ENCODE results near the gene TRIM14.

TRIM14 gene

DNA sequence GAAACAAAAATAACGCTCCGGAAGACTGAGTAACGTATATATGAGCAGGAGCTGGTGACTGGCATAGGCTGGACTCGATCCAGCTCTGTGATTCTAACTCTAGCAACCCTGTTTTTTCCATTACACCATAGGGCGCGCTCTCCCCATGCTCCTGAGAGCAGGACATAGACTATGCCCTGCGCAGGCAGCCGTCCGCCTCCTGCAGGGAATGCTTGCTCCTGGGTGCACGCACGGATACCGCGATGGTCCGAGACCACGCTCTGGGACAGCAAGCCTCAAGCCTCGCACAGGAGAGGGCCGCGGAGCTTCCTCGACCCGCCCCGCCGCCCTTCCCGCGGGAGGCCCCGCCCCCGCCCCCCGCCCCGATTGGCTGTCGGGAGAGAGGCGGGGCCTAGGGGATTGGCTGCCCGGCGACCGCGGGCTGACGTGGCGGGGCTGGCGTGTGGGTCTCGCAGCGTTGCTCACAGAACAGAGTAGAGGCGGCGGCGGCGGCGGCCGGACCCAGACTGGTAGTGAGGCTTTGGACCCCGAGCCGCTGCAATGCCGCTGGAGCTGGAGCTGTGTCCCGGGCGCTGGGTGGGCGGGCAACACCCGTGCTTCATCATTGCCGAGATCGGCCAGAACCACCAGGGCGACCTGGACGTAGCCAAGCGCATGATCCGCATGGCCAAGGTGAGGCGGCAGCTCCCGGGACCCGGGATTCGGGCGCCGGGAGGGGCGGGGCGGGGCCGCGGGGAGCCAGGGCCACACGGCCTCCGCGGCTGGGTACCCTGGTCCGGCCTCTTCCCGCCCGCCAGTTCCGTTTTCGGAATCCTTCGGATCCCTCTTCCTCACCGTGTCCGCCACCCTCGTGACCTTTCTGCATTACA lies 62.5 kb downstream of the TRIM14 start, which contains the start of gene NANS:
Gene NANS, plus strand, starts transcription at position 464 of the 869 bp plus-strand sequence. Its CDS starts 77 bp downstream, at position 541.
- Histone ChIP-seq H3K9me3 (ENCODE audit: control insufficient read depth, low read depth, low read length) (no peaks in the 10 kb centered on the region), H3K27me3 (ENCODE audit: control insufficient read depth, insufficient read depth, low read length) (no peaks in the 10 kb centered on the region), H3K9ac (ENCODE audit: low read length) (peak within 1 kb of the TSS; percentile 5), H3K36me3 (ENCODE audit: control insufficient read depth, low read depth, low read length) (peaks cover 5% of the 10 kb centered on the region), H3K4me3 (ENCODE audit: low read length) (peak within 1 kb of the TSS; percentile 64), H3K27ac (ENCODE audit: low read length) (no peak within 1 kb of the TSS), H3K4me1 (ENCODE audit: control insufficient read depth, low read depth, low read length) (peaks cover 5% of the 10 kb centered on the region)

DNA sequence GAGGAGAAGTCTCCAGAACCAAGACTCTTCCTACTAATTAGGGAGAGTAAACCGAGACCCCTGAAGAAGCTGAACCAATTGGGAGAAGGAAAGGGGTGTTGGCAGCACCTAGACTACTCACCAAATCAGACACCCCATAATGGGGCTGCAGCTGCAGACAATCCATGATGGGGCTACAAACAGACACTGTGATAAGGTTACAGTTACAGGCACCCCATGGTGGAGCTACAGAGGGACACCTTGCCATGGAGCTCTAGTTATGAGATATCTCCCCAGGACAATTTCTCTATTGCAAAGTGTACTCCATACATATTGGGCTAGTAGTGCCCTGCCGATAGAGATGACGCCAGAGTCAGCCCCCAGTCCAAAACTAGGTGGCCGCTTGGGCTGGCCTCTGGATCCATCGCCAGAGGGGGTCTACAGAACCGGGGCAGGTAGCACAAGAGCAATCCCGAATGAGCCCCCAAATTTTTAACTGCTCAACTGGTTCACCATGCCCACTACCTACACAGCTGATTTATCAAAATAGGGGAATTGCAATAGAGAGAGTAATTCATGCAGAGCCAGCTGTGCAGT lies 64.6 kb downstream of the TRIM14 start:
- H3K27me3 ChIP-seq (ENCODE audit: control insufficient read depth, insufficient read depth, low read length) = no peaks in the 10 kb centered on the region
- H3K9me3 ChIP-seq (ENCODE audit: control insufficient read depth, low read depth, low read length) = no peaks in the 10 kb centered on the region
- no peak overlapping the region for H3K27ac ChIP-seq (ENCODE audit: low read length)

GRCh38 chr9:98050351-98050750 lies 68.7 kb downstream of the TRIM14 start:
- Histone ChIP-seq H3K36me3 (ENCODE audit: control insufficient read depth, low read depth, low read length) (no peaks in the 10 kb centered on the region), H3K9ac (ENCODE audit: low read length) (no peak overlapping the region), H3K4me1 (ENCODE audit: control insufficient read depth, low read depth, low read length) (no peaks in the 10 kb centered on the region)

More for the DNA sequence above, 64.6 kb downstream of the TRIM14 start:
- Histone ChIP-seq H3K4me1 (ENCODE audit: control insufficient read depth, low read depth, low read length) (peaks cover 5% of the 10 kb centered on the region), H3K4me3 (ENCODE audit: low read length) (no peak overlapping the region), H3K36me3 (ENCODE audit: control insufficient read depth, low read depth, low read length) (no peaks in the 10 kb centered on the region), H3K9ac (ENCODE audit: low read length) (no peak overlapping the region)

DNA sequence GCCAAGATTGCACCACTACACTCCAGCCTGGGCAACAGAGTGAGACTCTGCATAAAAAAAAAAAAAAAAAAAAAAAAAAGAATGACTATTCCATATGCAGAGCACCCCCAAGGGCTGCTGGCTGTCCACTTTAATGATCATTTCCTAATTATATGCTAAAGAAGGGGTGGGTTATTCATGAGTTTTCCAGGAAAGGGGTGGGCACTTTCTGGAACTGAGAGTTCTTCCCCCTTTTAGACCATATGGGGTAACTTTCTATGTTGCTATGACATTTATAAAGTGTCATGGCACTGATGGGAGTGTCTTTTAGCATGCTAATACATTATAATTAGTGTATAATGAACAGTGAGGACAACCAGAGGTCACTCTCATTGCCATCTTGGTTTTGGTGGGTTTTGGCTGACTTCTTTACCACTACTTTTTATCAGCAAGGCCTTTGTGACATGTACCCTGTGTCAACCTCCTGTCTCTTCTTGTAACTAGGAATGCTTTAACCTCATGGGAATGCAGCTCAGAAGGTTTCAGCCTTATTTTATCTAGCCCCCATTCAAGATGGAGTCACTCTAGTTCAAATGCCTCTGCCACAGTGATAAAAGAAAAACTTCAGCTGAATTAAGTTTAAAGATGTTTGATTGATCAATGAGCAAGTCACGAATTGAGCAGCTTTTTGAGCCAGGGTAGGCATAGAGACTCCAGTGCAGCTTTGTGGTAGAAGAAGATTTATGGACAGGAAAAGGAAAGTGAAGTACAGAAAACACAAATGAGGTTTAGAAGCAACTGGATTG lies 69.5 kb downstream of the TRIM14 start:
- no peaks in the 10 kb centered on the region for H3K27me3 ChIP-seq (ENCODE audit: control insufficient read depth, insufficient read depth, low read length)
- H3K9ac ChIP-seq (ENCODE audit: low read length) = no peak overlapping the region
- H3K4me3 ChIP-seq (ENCODE audit: low read length) = no peak overlapping the region
- no peak overlapping the region for H3K27ac ChIP-seq (ENCODE audit: low read length)
- H3K4me1 ChIP-seq (ENCODE audit: control insufficient read depth, low read depth, low read length) = no peaks in the 10 kb centered on the region
- no peaks in the 10 kb centered on the region for H3K36me3 ChIP-seq (ENCODE audit: control insufficient read depth, low read depth, low read length)
- H3K9me3 ChIP-seq (ENCODE audit: control insufficient read depth, low read depth, low read length) = no peaks in the 10 kb centered on the region

More at GRCh38 chr9:98050351-98050750, 68.7 kb downstream of the TRIM14 start:
- Histone ChIP-seq H3K9me3 (ENCODE audit: control insufficient read depth, low read depth, low read length) (no peaks in the 10 kb centered on the region), H3K27me3 (ENCODE audit: control insufficient read depth, insufficient read depth, low read length) (no peaks in the 10 kb centered on the region), H3K27ac (ENCODE audit: low read length) (no peak overlapping the region), H3K4me3 (ENCODE audit: low read length) (no peak overlapping the region)

DNA sequence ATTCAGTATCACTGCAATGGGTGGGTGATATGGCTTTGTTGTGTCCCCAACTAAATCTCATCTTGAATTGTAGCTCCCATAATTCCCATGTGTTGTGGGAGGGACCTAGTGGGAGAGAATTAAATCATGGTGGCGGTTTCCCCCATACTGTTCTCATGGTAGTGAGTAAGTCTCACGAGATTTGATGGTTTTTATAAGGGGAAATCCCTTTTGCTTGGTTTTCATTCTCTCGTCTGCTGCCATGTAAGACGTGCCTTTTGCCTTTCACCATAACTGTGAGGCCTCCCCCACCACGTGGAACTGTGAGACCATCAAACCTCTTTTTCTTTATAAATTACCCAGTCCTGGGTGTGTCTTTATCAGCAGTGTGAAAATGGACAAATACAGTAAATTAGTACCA lies 72.0 kb downstream of the TRIM14 start:
- no peak overlapping the region for H3K27ac ChIP-seq (ENCODE audit: low read length)
- H3K4me3 ChIP-seq (ENCODE audit: low read length) = no peak overlapping the region
- no peak overlapping the region for H3K9ac ChIP-seq (ENCODE audit: low read length)
- H3K36me3 ChIP-seq (ENCODE audit: control insufficient read depth, low read depth, low read length) = no peaks in the 10 kb centered on the region
- H3K4me1 ChIP-seq (ENCODE audit: control insufficient read depth, low read depth, low read length) = no peaks in the 10 kb centered on the region
- no peaks in the 10 kb centered on the region for H3K9me3 ChIP-seq (ENCODE audit: control insufficient read depth, low read depth, low read length)
- H3K27me3 ChIP-seq (ENCODE audit: control insufficient read depth, insufficient read depth, low read length) = no peaks in the 10 kb centered on the region

DNA sequence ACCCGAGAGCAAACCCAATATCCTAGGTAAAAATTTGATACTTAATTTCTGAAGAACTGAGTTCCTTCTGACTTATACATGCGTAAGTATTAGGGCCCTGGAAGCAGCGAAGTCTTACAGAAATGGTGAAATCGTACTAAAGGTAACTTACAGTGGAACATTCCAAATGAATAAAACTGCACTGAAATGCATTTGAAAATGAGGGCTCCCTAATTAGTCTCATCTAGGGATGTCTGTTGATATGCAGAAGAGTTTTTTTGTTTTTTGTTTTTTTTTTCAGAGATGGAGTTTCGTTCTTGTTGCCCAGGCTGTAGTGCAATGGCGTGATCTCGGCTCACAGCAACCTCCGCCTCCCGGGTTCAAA lies 72.9 kb downstream of the TRIM14 start:
- no peaks in the 10 kb centered on the region for H3K4me1 ChIP-seq (ENCODE audit: control insufficient read depth, low read depth, low read length)
- no peaks in the 10 kb centered on the region for H3K9me3 ChIP-seq (ENCODE audit: control insufficient read depth, low read depth, low read length)
- H3K36me3 ChIP-seq (ENCODE audit: control insufficient read depth, low read depth, low read length) = no peaks in the 10 kb centered on the region
- no peak overlapping the region for H3K4me3 ChIP-seq (ENCODE audit: low read length)
- no peak overlapping the region for H3K9ac ChIP-seq (ENCODE audit: low read length)
- H3K27ac ChIP-seq (ENCODE audit: low read length) = no peak overlapping the region
- H3K27me3 ChIP-seq (ENCODE audit: control insufficient read depth, insufficient read depth, low read length) = no peaks in the 10 kb centered on the region

- Histone ChIP-seq H3K9ac (ENCODE audit: low read length) (no peak overlapping the region), H3K4me1 (ENCODE audit: control insufficient read depth, low read depth, low read length) (no peaks in the 10 kb centered on the region), H3K9me3 (ENCODE audit: control insufficient read depth, low read depth, low read length) (no peaks in the 10 kb centered on the region), H3K27me3 (ENCODE audit: control insufficient read depth, insufficient read depth, low read length) (no peaks in the 10 kb centered on the region), H3K4me3 (ENCODE audit: low read length) (no peak overlapping the region), H3K27ac (ENCODE audit: low read length) (no peak overlapping the region), H3K36me3 (ENCODE audit: control insufficient read depth, low read depth, low read length) (no peaks in the 10 kb centered on the region)
Measured at GRCh38 chr9:98045234-98046179, 73.5 kb downstream of the TRIM14 start.

- Histone ChIP-seq H3K9me3 (ENCODE audit: control insufficient read depth, low read depth, low read length) (no peaks in the 10 kb centered on the region), H3K4me3 (ENCODE audit: low read length) (no peak overlapping the region), H3K27ac (ENCODE audit: low read length) (no peak overlapping the region), H3K4me1 (ENCODE audit: control insufficient read depth, low read depth, low read length) (no peaks in the 10 kb centered on the region), H3K27me3 (ENCODE audit: control insufficient read depth, insufficient read depth, low read length) (no peaks in the 10 kb centered on the region), H3K9ac (ENCODE audit: low read length) (no peak overlapping the region), H3K36me3 (ENCODE audit: control insufficient read depth, low read depth, low read length) (no peaks in the 10 kb centered on the region)
Measured at GRCh38 chr9:98043915-98044314, 75.1 kb downstream of the TRIM14 start.

- Histone ChIP-seq H3K27me3 (ENCODE audit: control insufficient read depth, insufficient read depth, low read length) (peaks cover 4% of the 10 kb centered on the region), H3K9me3 (ENCODE audit: control insufficient read depth, low read depth, low read length) (no peaks in the 10 kb centered on the region), H3K36me3 (ENCODE audit: control insufficient read depth, low read depth, low read length) (no peaks in the 10 kb centered on the region), H3K4me3 (ENCODE audit: low read length) (no peak overlapping the region), H3K9ac (ENCODE audit: low read length) (no peak overlapping the region), H3K4me1 (ENCODE audit: control insufficient read depth, low read depth, low read length) (no peaks in the 10 kb centered on the region), H3K27ac (ENCODE audit: low read length) (no peak overlapping the region)
Measured at GRCh38 chr9:98040212-98040611, 78.8 kb downstream of the TRIM14 start.

DNA sequence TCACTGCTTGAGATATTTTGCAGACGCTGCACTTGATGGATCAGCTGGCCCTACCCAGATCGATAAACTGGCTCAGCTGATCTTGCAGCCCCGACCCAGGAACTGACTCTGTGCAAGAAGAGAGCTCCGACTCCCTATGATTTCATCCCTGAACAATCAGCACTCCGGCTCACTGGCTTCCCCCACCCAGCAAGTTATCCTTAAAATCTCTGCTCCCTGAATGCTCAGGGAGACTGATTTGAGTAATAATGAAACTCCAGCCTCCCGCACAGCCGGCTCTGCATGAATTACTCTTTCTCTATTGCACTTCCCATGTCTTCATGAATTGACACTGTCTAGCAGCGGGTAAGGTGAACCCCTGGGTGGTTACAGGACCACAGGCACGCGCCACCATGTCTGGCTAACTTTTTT lies 79.4 kb downstream of the TRIM14 start:
- H3K4me3 ChIP-seq (ENCODE audit: low read length) = no peak overlapping the region
- peaks cover 10% of the 10 kb centered on the region for H3K27me3 ChIP-seq (ENCODE audit: control insufficient read depth, insufficient read depth, low read length)
- no peaks in the 10 kb centered on the region for H3K4me1 ChIP-seq (ENCODE audit: control insufficient read depth, low read depth, low read length)
- no peaks in the 10 kb centered on the region for H3K9me3 ChIP-seq (ENCODE audit: control insufficient read depth, low read depth, low read length)
- H3K27ac ChIP-seq (ENCODE audit: low read length) = no peak overlapping the region
- no peaks in the 10 kb centered on the region for H3K36me3 ChIP-seq (ENCODE audit: control insufficient read depth, low read depth, low read length)
- H3K9ac ChIP-seq (ENCODE audit: low read length) = no peak overlapping the region

- H3K27ac ChIP-seq (ENCODE audit: low read length) = no peak overlapping the region
- H3K9me3 ChIP-seq (ENCODE audit: control insufficient read depth, low read depth, low read length) = no peaks in the 10 kb centered on the region
- no peak overlapping the region for H3K4me3 ChIP-seq (ENCODE audit: low read length)
- no peak overlapping the region for H3K9ac ChIP-seq (ENCODE audit: low read length)
- peaks cover 16% of the 10 kb centered on the region for H3K27me3 ChIP-seq (ENCODE audit: control insufficient read depth, insufficient read depth, low read length)
- H3K4me1 ChIP-seq (ENCODE audit: control insufficient read depth, low read depth, low read length) = no peaks in the 10 kb centered on the region
- no peaks in the 10 kb centered on the region for H3K36me3 ChIP-seq (ENCODE audit: control insufficient read depth, low read depth, low read length)
Measured at GRCh38 chr9:98038958-98039357, 80.1 kb downstream of the TRIM14 start.

All from iPS-18a (cell line).